ENCODE results near the gene PTN.

- TF ChIP-seq ESRRA (IDR thresholded peaks at IDR 0.05; ENCODE audit: borderline replicate concordance, low read length), result no peak
- no peak for TF ChIP-seq RFX5 (IDR thresholded peaks at IDR 0.05)
- TF ChIP-seq EP300 (IDR thresholded peaks at IDR 0.05), result no peak
- TF ChIP-seq CTCF (IDR thresholded peaks at IDR 0.05), result no peak
- TF ChIP-seq FOSL2 (IDR thresholded peaks at IDR 0.05), result no peak
- TF ChIP-seq FOSL2 (CRISPR knock-in tag; IDR thresholded peaks at IDR 0.05), result no peak
- TF ChIP-seq CEBPB (IDR thresholded peaks at IDR 0.05), result no peak
- TF ChIP-seq JUN (IDR thresholded peaks at IDR 0.05), result no peak
- TF ChIP-seq USF2 (IDR thresholded peaks at IDR 0.05), result no peak
- TF ChIP-seq BHLHE40 (IDR thresholded peaks at IDR 0.05; ENCODE audit: low read depth, low read length), result no peak
- TF ChIP-seq ZNF302 (CRISPR knock-in tag; IDR thresholded peaks at IDR 0.05), result no peak
These were observed 30.3 kb downstream of the PTN start for GRCh38 chr7:137313201-137313600.
